Stimulated activated CD4-positive, alpha-beta T cell treated with anti-CD3 and anti-CD28 coated beads, Interleukin-4, amount 100 ng/mL, for 48 hours (primary cell): ENCODE results near the gene GIPC2.
"Not testable (repeated sequence)": the region's sequence is repeated elsewhere in the genome, so short reads cannot be mapped to it uniquely, and the experiment has no call there.

ENCODE experiments used
- DNase-seq, 2 donors: peaks; one replicate each; pipeline ENCODE4 v3.0.0-alpha.2; 2020; ENCODE audit warnings: low read depth in 2 of 2

The GIPC2 gene

GRCh38 chr1:78036450-78036849 is 9.3 kb upstream of the GIPC2 start:
- DNase-seq, result no peak

GRCh38 chr1:78038071-78038470 is 7.7 kb upstream of the GIPC2 start:
- DNase-seq, result no peak

- DNase-seq, result no peak
Observed at GRCh38 chr1:78038491-78038939, 7.3 kb upstream of the GIPC2 start.

GRCh38 chr1:78040484-78041089 is 5.2 kb upstream of the GIPC2 start:
- DNase-seq, result no peak

- DNase-seq, result no peak
Observed at GRCh38 chr1:78043436-78043835, 2.3 kb upstream of the GIPC2 start.

GRCh38 chr1:78044796-78045562 is 787 bp upstream of the GIPC2 start:
- no peak for DNase-seq

- no peak for DNase-seq
Observed at GRCh38 chr1:78045563-78045925, 222 bp upstream of the GIPC2 start.

GRCh38 chr1:78047106-78047505 is 1.3 kb downstream of the GIPC2 start:
- DNase-seq, result no peak

GRCh38 chr1:78047631-78048030 is 1.9 kb downstream of the GIPC2 start:
- no peak for DNase-seq

- DNase-seq, result no peak
Observed at GRCh38 chr1:78048446-78048845, 2.7 kb downstream of the GIPC2 start.

- no peak for DNase-seq
Observed at GRCh38 chr1:78049396-78049795, 3.6 kb downstream of the GIPC2 start.

- DNase-seq, result no peak
Observed at GRCh38 chr1:78051005-78051404, 5.2 kb downstream of the GIPC2 start.

- no peak for DNase-seq
Observed at GRCh38 chr1:78052685-78053405, 7.1 kb downstream of the GIPC2 start.

GRCh38 chr1:78053498-78053897 is 7.7 kb downstream of the GIPC2 start:
- no peak for DNase-seq

GRCh38 chr1:78054559-78054958 is 8.8 kb downstream of the GIPC2 start:
- DNase-seq, result no peak

- DNase-seq, result no peak
Observed at GRCh38 chr1:78054972-78055371, 9.2 kb downstream of the GIPC2 start.

- no peak for DNase-seq
Observed at GRCh38 chr1:78055565-78056132, 9.9 kb downstream of the GIPC2 start.

- no peak for DNase-seq
Observed at GRCh38 chr1:78058670-78059069, 12.9 kb downstream of the GIPC2 start.

GRCh38 chr1:78060857-78061563 is 15.2 kb downstream of the GIPC2 start:
- no peak for DNase-seq

GRCh38 chr1:78061825-78062523 is 16.2 kb downstream of the GIPC2 start:
- no peak for DNase-seq

- not testable (repeated sequence) for DNase-seq
Observed at GRCh38 chr1:78064886-78065285, 19.1 kb downstream of the GIPC2 start.
